LNCAP (cell line): ENCODE data around the gene ALOX12B.

Experiments used
- CTCF ChIP-seq: fragments of 450-650 bp; IDR thresholded peaks from 2 replicates; pipeline ENCODE4 v1.5.1; 2017; ENCODE audit warnings: mild to moderate bottlenecking

Gene ALOX12B

GRCh38 chr17:8121407-8121680 is 33.8 kb upstream of the ALOX12B start:
- no peak for TF ChIP-seq CTCF

- peak; percentile 30; the same call in 1 of the 2 replicates for TF ChIP-seq CTCF
Measured at GRCh38 chr17:8120520-8121406, 33.2 kb upstream of the ALOX12B start.

- no peak for TF ChIP-seq CTCF
Measured at GRCh38 chr17:8119581-8120519, 32.3 kb upstream of the ALOX12B start.

GRCh38 chr17:8118769-8119580 is 31.5 kb upstream of the ALOX12B start:
- peak; percentile 91 for TF ChIP-seq CTCF

GRCh38 chr17:8117980-8118768 is 30.7 kb upstream of the ALOX12B start, which contains the start of gene ALOXE3:
TSS of gene ALOXE3 (minus strand) at chr17:8118514. CDS start at chr17:8117990, 524 bp downstream.
- TF ChIP-seq CTCF, result no peak

- TF ChIP-seq CTCF, result no peak
Measured at GRCh38 chr17:8117367-8117979, 30.0 kb upstream of the ALOX12B start.
